Heart left ventricle (tissue), 13 donors: ENCODE data around the gene MARK3.

ENCODE experiments used
- CTCF ChIP-seq, 12 donors: fragments of 200-600 bp; sonication (generic) in 4 of 12; IDR thresholded peaks; one replicate each; pipeline versions ENCODE4 v1.5.0 to v1.8.0; 2018 to 2022; ENCODE audit warnings: antibody characterized with exemption in 12 of 12, mild to moderate bottlenecking in 5 of 12
- POLR2A ChIP-seq, 2 donors: fragments of 450-650 bp; IDR thresholded peaks; one replicate each; pipeline ENCODE4 v1.6.1; 2017; ENCODE audit warnings: antibody characterized with exemption in 2 of 2, mild to moderate bottlenecking in 2 of 2, moderate library complexity in 2 of 2
- donor health status: ischemic (EF 13 %, LVEDD 7.1; RV severe dilation, severe dysfunction).
- donor health status: DM: no; HTN: yes; CAD: no.
- donor health status: DM: no; HTN: no; CAD: no.
- donor health status: ischemic (EF 25% LVEDD 6.9; RV normal size, moderate dysfunction).
- donor health status: ischemic (EF 25% LVEDD 5.7; RV mildly dilated, moderate dysfunction).
- donor health status: ischemic (EF 35%, LVEDD 5.7; RV mildly dilated, moderate dysfunction).
- donor health status: nonischemic (EF 11% LVEDD 7.7; RV severe dilation, severe dysfunction).
- donor health status: DM: yes; HTN: yes; CAD: no.
- donor health status: PGD.
- donor health status: ischemic (EF 29% LVEDD 5.4; RV normal size, mild dysfunction).
- donor health status: nonischemic (EF 23%, LVEDD 6.1; RV moderate dilation, normal function).

DNA sequence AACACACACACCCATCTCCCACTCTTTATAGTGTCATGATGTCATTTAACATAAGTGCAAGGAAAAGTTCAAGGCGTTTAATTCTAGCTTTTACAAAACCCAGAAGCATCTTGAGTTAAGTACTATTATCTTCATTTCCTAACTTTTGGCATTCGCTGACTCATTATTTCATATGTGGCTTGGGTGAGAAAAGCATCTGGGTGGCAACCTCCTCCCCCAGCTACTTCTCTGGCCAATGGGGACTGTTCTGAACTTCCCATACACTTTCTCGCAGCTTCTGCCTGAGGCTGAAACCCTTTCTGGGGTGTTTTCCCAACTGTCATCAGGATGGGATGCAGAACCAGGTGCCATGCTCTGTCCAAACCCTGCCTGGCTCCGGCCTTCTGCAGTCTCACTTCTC lies 2.8 kb upstream of the MARK3 start:
- TF ChIP-seq CTCF (IDR thresholded peaks at IDR 0.05) (no peak), POLR2A (IDR thresholded peaks at IDR 0.05) (no peak)
